K562 (cell line): ENCODE results near the gene HAPLN2. TPM values are rescaled to one million over a fixed set of nuclear protein-coding genes. Genes with fewer than 3 reads are reported as not detected.

ENCODE experiments used
- ATAC-seq: fragments of 200-7000 bp; cut with Tn5 transposase; 3 replicates; pipeline ENCODE4 v1.9.1; 2020; ENCODE audit warnings: moderate library complexity
- BruUV-seq: library from RNA; stranded (reverse); fragments of 400-500 nt; replicated peaks from 2 replicates; lab custom pipeline; 2021; lab: Mats Ljungman, UMichigan
- CTCF ChIA-PET: fragments of 300-600 bp; formaldehyde crosslinking; extraction: SDS; loops from one replicate; lab custom pipeline; 2021; ENCODE audit warnings: low intra/inter-chr PET ratio; lab: Yijun Ruan, JAX
- POLR2A ChIA-PET: fragments of 300-600, 350-650 bp; sonication (Branson Sonifier 250); formaldehyde crosslinking; extraction: SDS; loops from one replicate; lab custom pipeline; 2021; ENCODE audit warnings: antibody characterized with exemption, inconsistent platforms; lab: Yijun Ruan, JAX
- DNase-seq, 4 experiments: peaks; one replicate each; pipeline versions ENCODE4 v3.0.0 to v3.0.0-alpha.2; 2011 to 2018; ENCODE audit warnings: low spot score in 3 of 4, mixed read lengths in 3 of 4; ENCODE audit errors: extremely low read depth in 1 of 4
- FAIRE-seq: peaks from 2 replicates; lab custom pipeline; 2011; peaks lifted over from hg19 to GRCh38; lab: Jason Lieb, UNC
- H2AFZ ChIP-seq: 2 replicates; pipeline ENCODE4 v1.6.0; 2011; ENCODE audit warnings: low read depth, low read length, control low read depth, inconsistent platforms
- H3K27ac ChIP-seq: fragments of 200-600 bp; 3 replicates; pipeline ENCODE4 v1.8.0; 2011; ENCODE audit warnings: low read depth, mild to moderate bottlenecking, control low read depth, inconsistent platforms, low read length, moderate library complexity, mixed read lengths; ENCODE audit errors: extremely low read depth
- H3K27me3 ChIP-seq, 2 experiments: fragments of 300-600 bp in 1 of 2; 2 replicates in 1 of 2; 3 replicates in 1 of 2; pipeline versions ENCODE4 v1.6.0 to v1.8.0; 2011; ENCODE audit warnings: inconsistent platforms in 2 of 2, low read length in 2 of 2, mild to moderate bottlenecking in 1 of 2, mixed read lengths in 1 of 2, moderate library complexity in 1 of 2; ENCODE audit not compliant: control insufficient read depth in 2 of 2, insufficient read depth in 2 of 2
- H3K36me3 ChIP-seq: fragments of 300-600 bp; 3 replicates; pipeline ENCODE4 v1.8.0; 2011; ENCODE audit warnings: mild to moderate bottlenecking, low read length, inconsistent platforms; ENCODE audit not compliant: control insufficient read depth, insufficient read depth
- H3K4me1 ChIP-seq, 2 experiments: fragments of 200-600 bp in 1 of 2; replicated peaks in 1 of 2; 2 replicates in 1 of 2; 3 replicates in 1 of 2; pipeline versions ENCODE4 v1.5.1 to v1.8.0; 2011; ENCODE audit warnings: inconsistent platforms in 2 of 2, low read length in 2 of 2, mild to moderate bottlenecking in 1 of 2, mixed read lengths in 1 of 2, moderate library complexity in 1 of 2; ENCODE audit not compliant: control insufficient read depth in 2 of 2, insufficient read depth in 2 of 2
- H3K4me2 ChIP-seq: 2 replicates; pipeline ENCODE4 v1.6.1; 2011; ENCODE audit warnings: low read length, control low read depth, inconsistent platforms, mixed read lengths; ENCODE audit not compliant: insufficient read depth
- H3K4me3 ChIP-seq: fragments of 200-600 bp; sonication (generic), shearing (Covaris generic); 2 replicates; pipeline ENCODE4 v1.5.1; 2016; ENCODE audit warnings: control low read depth, inconsistent platforms
- H3K79me2 ChIP-seq: fragments of 200-600 bp; 3 replicates; pipeline ENCODE4 v1.8.0; 2011; ENCODE audit warnings: low read length, inconsistent platforms; ENCODE audit not compliant: control insufficient read depth, insufficient read depth
- H3K9ac ChIP-seq, 2 experiments: 2 replicates each; pipeline versions ENCODE4 v1.6.0 to v1.6.1; 2011; ENCODE audit warnings: low read depth in 2 of 2, low read length in 2 of 2, control low read depth in 1 of 2, inconsistent platforms in 1 of 2, mild to moderate bottlenecking in 1 of 2, mixed read lengths in 1 of 2; ENCODE audit not compliant: insufficient read depth in 1 of 2
- H3K9me1 ChIP-seq: one replicate; pipeline ENCODE4 v1.6.0; 2011; ENCODE audit warnings: inconsistent platforms, mild to moderate bottlenecking, low read length, moderate library complexity; ENCODE audit not compliant: control insufficient read depth, insufficient read depth
- H3K9me3 ChIP-seq: replicated peaks from 2 replicates; pipeline ENCODE4 v1.5.1; 2011; ENCODE audit warnings: low read depth, low read length, inconsistent platforms; ENCODE audit not compliant: control insufficient read depth, insufficient read depth
- H4K20me1 ChIP-seq: replicated peaks from 2 replicates; pipeline ENCODE4 v1.6.1; 2011; ENCODE audit warnings: low read length, inconsistent platforms, mixed read lengths; ENCODE audit not compliant: control insufficient read depth, insufficient read depth
- CXXC5 ChIP-seq: fragments of 250-450 bp; sonication (Bioruptor Pico); IDR thresholded peaks from 2 replicates; pipeline ENCODE4 v1.8.0; 2022; ENCODE audit warnings: inconsistent platforms, mild to moderate bottlenecking, moderate library complexity
- EGR1 ChIP-seq: fragments of 450-650 bp; conservative IDR thresholded peaks from 2 replicates; pipeline ENCODE4 v1.6.1; 2017; ENCODE audit warnings: mild to moderate bottlenecking
- IRF2 ChIP-seq: sonication (generic); formaldehyde crosslinking; IDR thresholded peaks from 2 replicates; pipeline ENCODE4 v1.8.1; 2022; ENCODE audit warnings: mild to moderate bottlenecking, missing genetic modification reagents
- MECOM ChIP-seq: fragments of 250-450 bp; sonication (Bioruptor Pico); IDR thresholded peaks from 2 replicates; pipeline ENCODE4 v1.8.0; 2022; ENCODE audit warnings: inconsistent platforms
- MIER1 ChIP-seq: fragments of 450-650 bp; IDR thresholded peaks from 2 replicates; pipeline ENCODE4 v1.6.1; 2016; ENCODE audit warnings: antibody characterized with exemption, mild to moderate bottlenecking, low read depth
- POLR3A ChIP-seq: IDR thresholded peaks from 2 replicates; pipeline ENCODE4 v1.6.1; 2011; ENCODE audit warnings: borderline replicate concordance, mild to moderate bottlenecking, moderate library complexity; ENCODE audit not compliant: insufficient read length, insufficient read depth; ENCODE audit errors: extremely low read depth
- RBM17 ChIP-seq: fragments of 200-400 bp; formaldehyde crosslinking; IDR thresholded peaks from 2 replicates; pipeline ENCODE4 v1.6.1; 2017; ENCODE audit warnings: low read depth, mild to moderate bottlenecking, low read length, borderline replicate concordance
- SRSF9 ChIP-seq: fragments of 200-400 bp; formaldehyde crosslinking; IDR thresholded peaks from 2 replicates; pipeline ENCODE4 v1.6.1; 2017; ENCODE audit warnings: low read depth, low read length, borderline replicate concordance
- ZBTB49 ChIP-seq: sonication (generic); formaldehyde crosslinking; IDR thresholded peaks from 2 replicates; pipeline ENCODE4 v1.8.0; 2022; ENCODE audit warnings: missing genetic modification reagents, mild to moderate bottlenecking, borderline replicate concordance
- ZNF75A ChIP-seq: fragments of 450-650 bp; formaldehyde crosslinking; IDR thresholded peaks from 2 replicates; pipeline ENCODE4 v1.4.0; 2020; ENCODE audit warnings: mild to moderate bottlenecking
- WGBS: fragments of 100-300 bp; shearing (Covaris generic); methylation state at CpG from one replicate; pipeline ENCODE4 v1.1.6; 2016; ENCODE audit warnings: low coverage, mixed read lengths; ENCODE audit not compliant: insufficient coverage; ENCODE audit errors: missing lambda C conversion rate; 5-methylcytosine and 5-hydroxymethylcytosine counted together
- in situ Hi-C: fragments of 300-500 bp; cut with MboI; formaldehyde crosslinking; loops from 4 replicates; pipeline ENCODE4 v1.15.0; 2018; ENCODE audit warnings: inconsistent platforms, mixed read lengths
- intact Hi-C: fragments of 100-400 bp; cut with micrococcal nuclease; formaldehyde crosslinking; loops from 2 replicates; pipeline ENCODE4 v1.14.2; 2022
- polyA plus RNA-seq, 8 experiments: library from polyadenylated mRNA; depleted of rRNA in 4 of 8; stranded (reverse) in 5 of 8; unstranded in 3 of 8; fragments of >200 nt; fragmentation: Nextera tagmentation in 2 of 8; fragmentation: Illumina TruSeq in 1 of 8; extraction: Ambion mirVana in 2 of 8; extraction: Trizol in 1 of 8; gene quantifications; 2 replicates each; pipeline versions ENCODE4 v1.2.1 to v1.2.3, GENCODE V29; 2011 to 2014; ENCODE audit warnings: inconsistent platforms in 1 of 8, missing spikeins in 1 of 8
- total RNA-seq, 7 experiments: library from RNA; depleted of rRNA in 6 of 7; stranded (reverse); fragments of >200 nt in 6 of 7; fragmentation: Illumina TruSeq in 2 of 7; extraction: Trizol in 2 of 7; gene quantifications; 2 replicates each; pipeline versions ENCODE4 v1.2.1 to v1.2.3, GENCODE V29; 2011 to 2021; ENCODE audit warnings: low replicate concordance in 1 of 7
- TF ChIP-seq, protein P1 (sequence below), 2 experiments: fragments of 450-650 bp; IDR thresholded peaks; 2 replicates each; pipeline ENCODE4 v1.6.1; 2018; ENCODE audit warnings: mild to moderate bottlenecking in 2 of 2, low read depth in 1 of 2; ENCODE audit not compliant: partially characterized antibody in 2 of 2
- TF ChIP-seq, protein P2 (sequence below): sonication (generic); formaldehyde crosslinking; IDR thresholded peaks from 2 replicates; pipeline ENCODE4 v1.8.1; 2023; ENCODE audit warnings: mild to moderate bottlenecking, missing genetic modification reagents

Gene HAPLN2
- total and polyA plus RNA-seq, 9 of the 15 experiments (the other 6 are each of a cell fraction or from before 2014, with no cell fraction given): 0.14 to 5.2 (median 3.8) TPM; not detected in 4

- Histone ChIP-seq H3K79me2 (peaks cover 45% of the 10 kb centered on the region), H3K4me2 (no peak overlapping the region), H4K20me1 (peaks cover 86% of the 10 kb centered on the region), H3K27me3 (no peaks in the 10 kb centered on the region), H3K27ac (no peak overlapping the region), H3K9me1 (peaks cover 52% of the 10 kb centered on the region), H3K9me3 (no peaks in the 10 kb centered on the region), H2AFZ (no peak overlapping the region), H3K4me3 (no peak overlapping the region), H3K4me1 (peaks cover 9 to 32% of the 10 kb centered on the region in 2 experiments), H3K36me3 (peaks cover 54% of the 10 kb centered on the region; the same call in 2 of the 3 replicates), H3K9ac (no peak overlapping the region)
- DNase-seq (peak in 2 of 4 experiments; percentile 39 to 64), FAIRE-seq (peak; percentile 79), ATAC-seq (peak; percentile 13; the same call in 1 of the 3 replicates)
- no TSS peak for BruUV-seq
- in situ Hi-C loops (no loop called here), intact Hi-C loops (no loop called here)
- WGBS: 67% methylated on average over 12 of the region's 16 CpGs
- ChIA-PET POLR2A (interaction anchor here (1.0 to 1.6 kb wide), 4 partner anchors 8 to 24 kb away, joined by 3 to 6 read pairs (median 4); partner anchors contain the start of gene NES), CTCF (interaction anchor here (1.1 kb wide), 1 partner anchor 27 kb away, joined by 4 read pairs; no protein-coding TSS in a partner anchor)
- TF ChIP-seq, protein P1, sequence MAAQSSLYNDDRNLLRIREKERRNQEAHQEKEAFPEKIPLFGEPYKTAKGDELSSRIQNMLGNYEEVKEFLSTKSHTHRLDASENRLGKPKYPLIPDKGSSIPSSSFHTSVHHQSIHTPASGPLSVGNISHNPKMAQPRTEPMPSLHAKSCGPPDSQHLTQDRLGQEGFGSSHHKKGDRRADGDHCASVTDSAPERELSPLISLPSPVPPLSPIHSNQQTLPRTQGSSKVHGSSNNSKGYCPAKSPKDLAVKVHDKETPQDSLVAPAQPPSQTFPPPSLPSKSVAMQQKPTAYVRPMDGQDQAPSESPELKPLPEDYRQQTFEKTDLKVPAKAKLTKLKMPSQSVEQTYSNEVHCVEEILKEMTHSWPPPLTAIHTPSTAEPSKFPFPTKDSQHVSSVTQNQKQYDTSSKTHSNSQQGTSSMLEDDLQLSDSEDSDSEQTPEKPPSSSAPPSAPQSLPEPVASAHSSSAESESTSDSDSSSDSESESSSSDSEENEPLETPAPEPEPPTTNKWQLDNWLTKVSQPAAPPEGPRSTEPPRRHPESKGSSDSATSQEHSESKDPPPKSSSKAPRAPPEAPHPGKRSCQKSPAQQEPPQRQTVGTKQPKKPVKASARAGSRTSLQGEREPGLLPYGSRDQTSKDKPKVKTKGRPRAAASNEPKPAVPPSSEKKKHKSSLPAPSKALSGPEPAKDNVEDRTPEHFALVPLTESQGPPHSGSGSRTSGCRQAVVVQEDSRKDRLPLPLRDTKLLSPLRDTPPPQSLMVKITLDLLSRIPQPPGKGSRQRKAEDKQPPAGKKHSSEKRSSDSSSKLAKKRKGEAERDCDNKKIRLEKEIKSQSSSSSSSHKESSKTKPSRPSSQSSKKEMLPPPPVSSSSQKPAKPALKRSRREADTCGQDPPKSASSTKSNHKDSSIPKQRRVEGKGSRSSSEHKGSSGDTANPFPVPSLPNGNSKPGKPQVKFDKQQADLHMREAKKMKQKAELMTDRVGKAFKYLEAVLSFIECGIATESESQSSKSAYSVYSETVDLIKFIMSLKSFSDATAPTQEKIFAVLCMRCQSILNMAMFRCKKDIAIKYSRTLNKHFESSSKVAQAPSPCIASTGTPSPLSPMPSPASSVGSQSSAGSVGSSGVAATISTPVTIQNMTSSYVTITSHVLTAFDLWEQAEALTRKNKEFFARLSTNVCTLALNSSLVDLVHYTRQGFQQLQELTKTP (IDR thresholded peaks at IDR 0.05; ENCODE audit: low read depth in 1 of 2, partially characterized antibody in 2 of 2): peak in 1 of 2 experiments; percentile 36
- no peak for TF ChIP-seq ZBTB49 (CRISPR knock-in tag)
- TF ChIP-seq IRF2 (CRISPR knock-in tag): no peak
- TF ChIP-seq, protein P2, sequence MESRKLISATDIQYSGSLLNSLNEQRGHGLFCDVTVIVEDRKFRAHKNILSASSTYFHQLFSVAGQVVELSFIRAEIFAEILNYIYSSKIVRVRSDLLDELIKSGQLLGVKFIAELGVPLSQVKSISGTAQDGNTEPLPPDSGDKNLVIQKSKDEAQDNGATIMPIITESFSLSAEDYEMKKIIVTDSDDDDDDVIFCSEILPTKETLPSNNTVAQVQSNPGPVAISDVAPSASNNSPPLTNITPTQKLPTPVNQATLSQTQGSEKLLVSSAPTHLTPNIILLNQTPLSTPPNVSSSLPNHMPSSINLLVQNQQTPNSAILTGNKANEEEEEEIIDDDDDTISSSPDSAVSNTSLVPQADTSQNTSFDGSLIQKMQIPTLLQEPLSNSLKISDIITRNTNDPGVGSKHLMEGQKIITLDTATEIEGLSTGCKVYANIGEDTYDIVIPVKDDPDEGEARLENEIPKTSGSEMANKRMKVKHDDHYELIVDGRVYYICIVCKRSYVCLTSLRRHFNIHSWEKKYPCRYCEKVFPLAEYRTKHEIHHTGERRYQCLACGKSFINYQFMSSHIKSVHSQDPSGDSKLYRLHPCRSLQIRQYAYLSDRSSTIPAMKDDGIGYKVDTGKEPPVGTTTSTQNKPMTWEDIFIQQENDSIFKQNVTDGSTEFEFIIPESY (CRISPR knock-in tag): peak; percentile 41; the same call in 1 of the 2 replicates
- no peak for TF ChIP-seq POLR3A
- TF ChIP-seq EGR1: peak; percentile 59
- TF ChIP-seq RBM17: no peak
- no peak for TF ChIP-seq ZNF75A (CRISPR knock-in tag)
- TF ChIP-seq CXXC5 (CRISPR knock-in tag): no peak
- TF ChIP-seq MIER1: peak; percentile 93
- TF ChIP-seq SRSF9: no peak
- no peak for TF ChIP-seq MECOM (CRISPR knock-in tag)
Observed at GRCh38 chr1:156652131-156652991, 33.1 kb downstream of the HAPLN2 start.
